GM18517 (cell line): ENCODE measurements around the gene SCG3.
"Not testable (repeated sequence)": the region's sequence is repeated elsewhere in the genome, so short reads cannot be mapped to it uniquely, and the experiment has no call there.

Experiments used
- ATAC-seq: cut with Tn5 transposase; IDR thresholded peaks from one replicate; pipeline ENCODE4 v1.9.1; 2021; ENCODE audit warnings: mild to moderate bottlenecking, moderate library complexity; ENCODE audit not compliant: unreplicated experiment

SCG3 gene

GRCh38 chr15:51681303-51681963, at the start of gene SCG3:
Gene SCG3 (plus strand): TSS chr15:51681503. CDS start chr15:51681756, 253 bp downstream.
- ATAC-seq = no peak

- ATAC-seq = no peak
Measured at GRCh38 chr15:51634591-51635198, 46.6 kb upstream of the SCG3 start.

- ATAC-seq = no peak
Measured at GRCh38 chr15:51641490-51642130, 39.7 kb upstream of the SCG3 start.

- no peak for ATAC-seq
Measured at GRCh38 chr15:51642696-51643095, 38.6 kb upstream of the SCG3 start.

GRCh38 chr15:51647128-51647562, 34.2 kb upstream of the SCG3 start:
- no peak for ATAC-seq

GRCh38 chr15:51648101-51648500, 33.2 kb upstream of the SCG3 start:
- ATAC-seq = not testable (repeated sequence)

GRCh38 chr15:51648643-51649042, 32.7 kb upstream of the SCG3 start:
- ATAC-seq = not testable (repeated sequence)

- ATAC-seq = no peak
Measured at GRCh38 chr15:51649659-51650521, 31.4 kb upstream of the SCG3 start.

GRCh38 chr15:51652084-51652668, 29.1 kb upstream of the SCG3 start:
- no peak for ATAC-seq

GRCh38 chr15:51655401-51656057, 25.8 kb upstream of the SCG3 start:
- ATAC-seq = not testable (repeated sequence)

GRCh38 chr15:51658664-51659063, 22.6 kb upstream of the SCG3 start:
- ATAC-seq = no peak

- no peak for ATAC-seq
Measured at GRCh38 chr15:51661072-51661471, 20.2 kb upstream of the SCG3 start.

- ATAC-seq = no peak
Measured at GRCh38 chr15:51667478-51667877, 13.8 kb upstream of the SCG3 start.

- ATAC-seq = no peak
Measured at GRCh38 chr15:51668446-51668845, 12.9 kb upstream of the SCG3 start.

GRCh38 chr15:51669381-51669780, 11.9 kb upstream of the SCG3 start:
- no peak for ATAC-seq

GRCh38 chr15:51672155-51672687, 9.1 kb upstream of the SCG3 start:
- no peak for ATAC-seq

GRCh38 chr15:51672913-51673857, 8.1 kb upstream of the SCG3 start:
- ATAC-seq = no peak

- no peak for ATAC-seq
Measured at GRCh38 chr15:51675234-51675633, 6.1 kb upstream of the SCG3 start.

- ATAC-seq = no peak
Measured at GRCh38 chr15:51677021-51677420, 4.3 kb upstream of the SCG3 start.
